Stimulated activated CD8-positive, alpha-beta memory T cell treated with anti-CD3 and anti-CD28 coated beads, Interleukin-2, amount 100 ng/mL, for 1 hour (primary cell): ENCODE data around the gene ZNF674.
"Not testable (repeated sequence)": the region's sequence is repeated elsewhere in the genome, so short reads cannot be mapped to it uniquely, and the experiment has no call there.

Experiments used
- DNase-seq, 2 donors: peaks; one replicate each; pipeline ENCODE4 v3.0.0-alpha.2; 2020; ENCODE audit warnings: low read depth in 2 of 2

The ZNF674 gene

GRCh38 chrX:46571423-46572339 is 26.5 kb upstream of the ZNF674 start:
- no peak for DNase-seq

- no peak for DNase-seq
Measured at GRCh38 chrX:46569621-46570020, 24.4 kb upstream of the ZNF674 start.

GRCh38 chrX:46567388-46567787 is 22.2 kb upstream of the ZNF674 start:
- no peak for DNase-seq

GRCh38 chrX:46561824-46562657 is 16.8 kb upstream of the ZNF674 start:
- no peak for DNase-seq

GRCh38 chrX:46559062-46559461 is 13.8 kb upstream of the ZNF674 start:
- DNase-seq, result no peak

- no peak for DNase-seq
Measured at GRCh38 chrX:46554942-46555341, 9.7 kb upstream of the ZNF674 start.

GRCh38 chrX:46553935-46554334 is 8.7 kb upstream of the ZNF674 start:
- no peak for DNase-seq

GRCh38 chrX:46551494-46552128 is 6.4 kb upstream of the ZNF674 start:
- DNase-seq, result no peak

GRCh38 chrX:46549914-46550313 is 4.7 kb upstream of the ZNF674 start:
- no peak for DNase-seq

GRCh38 chrX:46547857-46548256 is 2.6 kb upstream of the ZNF674 start:
- no peak for DNase-seq

GRCh38 chrX:46544527-46544926 is 694 bp downstream of the ZNF674 start:
- not testable (repeated sequence) for DNase-seq

- no peak for DNase-seq
Measured at GRCh38 chrX:46543441-46543840, 1.8 kb downstream of the ZNF674 start.

GRCh38 chrX:46531442-46531841 is 13.8 kb downstream of the ZNF674 start:
- no peak for DNase-seq

GRCh38 chrX:46530404-46530908 is 14.8 kb downstream of the ZNF674 start:
- DNase-seq, result not testable (repeated sequence)

GRCh38 chrX:46529740-46530403 is 15.3 kb downstream of the ZNF674 start:
- not testable (repeated sequence) for DNase-seq

- DNase-seq, result not testable (repeated sequence)
Measured at GRCh38 chrX:46528640-46529039, 16.6 kb downstream of the ZNF674 start.

- no peak for DNase-seq
Measured at GRCh38 chrX:46506076-46506475, 39.1 kb downstream of the ZNF674 start.

GRCh38 chrX:46502848-46503247 is 42.4 kb downstream of the ZNF674 start:
- no peak for DNase-seq

- no peak for DNase-seq
Measured at GRCh38 chrX:46500054-46500453, 45.2 kb downstream of the ZNF674 start.

- no peak for DNase-seq
Measured at GRCh38 chrX:46488712-46489111, 56.5 kb downstream of the ZNF674 start.

- DNase-seq, result no peak
Measured at GRCh38 chrX:46485897-46486296, 59.3 kb downstream of the ZNF674 start.
